Measurements from ENCODE around the gene TIPRL. TPM values are rescaled to one million over a fixed set of nuclear protein-coding genes. Genes with fewer than 3 reads are reported as not detected.

TIPRL gene
- total and polyA plus RNA-seq, 8 donors = 26.2 to 56.1 (median 51.5) TPM

- H3K4me1 ChIP-seq = no peaks in the 10 kb centered on the region
- H3K27me3 ChIP-seq = no peaks in the 10 kb centered on the region
- no peak for TF ChIP-seq CTCF (IDR thresholded peaks at IDR 0.05)
- no peak overlapping the region for H3K27ac ChIP-seq
- H3K9me3 ChIP-seq = peaks cover 0 to 37% of the 10 kb centered on the region in 2 donors
- intact Hi-C loops (cut with DNase I) = no loop called here
- ATAC-seq (no peak), DNase-seq (no peak)
- H3K4me3 ChIP-seq = no peak overlapping the region
- no peaks in the 10 kb centered on the region for H3K36me3 ChIP-seq
These were observed 21.1 kb upstream of the TIPRL start for GRCh38 chr1:168157638-168158037.

GRCh38 chr1:168159251-168159650 lies 19.5 kb upstream of the TIPRL start:
- no peak for TF ChIP-seq CTCF (IDR thresholded peaks at IDR 0.05)
- DNase-seq (no peak), ATAC-seq (no peak)
- intact Hi-C loops (cut with DNase I) = no loop called here
- H3K4me3 ChIP-seq = no peak overlapping the region
- H3K4me1 ChIP-seq = no peaks in the 10 kb centered on the region
- peaks cover 0 to 37% of the 10 kb centered on the region in 2 donors for H3K9me3 ChIP-seq
- no peak overlapping the region for H3K27ac ChIP-seq
- no peaks in the 10 kb centered on the region for H3K36me3 ChIP-seq
- H3K27me3 ChIP-seq = no peaks in the 10 kb centered on the region

- no peak for TF ChIP-seq CTCF (IDR thresholded peaks at IDR 0.05)
- no peak overlapping the region for H3K27ac ChIP-seq
- no peaks in the 10 kb centered on the region for H3K27me3 ChIP-seq
- intact Hi-C loops (cut with DNase I) = no loop called here
- H3K9me3 ChIP-seq = peaks cover 0 to 37% of the 10 kb centered on the region in 2 donors
- ATAC-seq (no peak), DNase-seq (no peak)
- no peaks in the 10 kb centered on the region for H3K4me1 ChIP-seq
- no peaks in the 10 kb centered on the region for H3K36me3 ChIP-seq
- H3K4me3 ChIP-seq = no peak overlapping the region
These were observed 18.8 kb upstream of the TIPRL start for GRCh38 chr1:168159979-168160378.

GRCh38 chr1:168161459-168161858 lies 17.3 kb upstream of the TIPRL start:
- TF ChIP-seq CTCF (IDR thresholded peaks at IDR 0.05) = no peak
- Histone ChIP-seq H3K36me3 (no peaks in the 10 kb centered on the region), H3K9me3 (peaks cover 0 to 37% of the 10 kb centered on the region in 2 donors), H3K27ac (no peak overlapping the region), H3K27me3 (no peaks in the 10 kb centered on the region), H3K4me3 (no peak overlapping the region), H3K4me1 (no peaks in the 10 kb centered on the region)
- DNase-seq (no peak), ATAC-seq (no peak)
- intact Hi-C loops (cut with DNase I) = no loop called here

GRCh38 chr1:168163670-168164069 lies 15.1 kb upstream of the TIPRL start:
- peaks cover 0 to 20% of the 10 kb centered on the region in 2 donors for H3K9me3 ChIP-seq
- DNase-seq (no peak), ATAC-seq (no peak)
- intact Hi-C loops (cut with DNase I) = no loop called here
- no peaks in the 10 kb centered on the region for H3K36me3 ChIP-seq
- H3K27ac ChIP-seq = no peak overlapping the region
- no peak for TF ChIP-seq CTCF (IDR thresholded peaks at IDR 0.05)
- H3K27me3 ChIP-seq = no peaks in the 10 kb centered on the region
- no peaks in the 10 kb centered on the region for H3K4me1 ChIP-seq
- H3K4me3 ChIP-seq = no peak overlapping the region

Data from left lung (tissue), 10 donors.